SK-N-SH (cell line): ENCODE data around the gene SMARCA4. TPM values are rescaled to one million over a fixed set of nuclear protein-coding genes. Genes with fewer than 3 reads are reported as not detected.

Experiments
- CTCF ChIA-PET: fragments of 300-600, 350-600 bp; formaldehyde crosslinking; extraction: SDS; loops from one replicate; lab custom pipeline; 2021; lab: Yijun Ruan, JAX
- POLR2A ChIA-PET: fragments of 350-600 bp; sonication (Branson Sonifier 250); formaldehyde crosslinking; extraction: SDS; loops from one replicate; lab custom pipeline; 2020; ENCODE audit warnings: antibody characterized with exemption, inconsistent platforms; lab: Yijun Ruan, JAX
- DNase-seq: peaks from one replicate; pipeline ENCODE4 v3.0.0; 2012
- H2AFZ ChIP-seq: fragments of 200-600 bp; sonication (generic); 2 replicates; pipeline ENCODE4 v1.8.1; 2016; ENCODE audit warnings: antibody characterized with exemption, mild to moderate bottlenecking, low read depth
- H3F3A ChIP-seq: fragments of 200-600 bp; sonication (generic); replicated peaks from 2 replicates; pipeline ENCODE3; 2016; ENCODE audit warnings: antibody characterized with exemption, mild to moderate bottlenecking; ENCODE audit not compliant: insufficient read depth
- H3K27ac ChIP-seq, 2 experiments: fragments of 200-500 bp in 1 of 2; fragments of 200-600 bp in 1 of 2; sonication (Bioruptor generic) in 1 of 2; sonication (generic), shearing (Covaris generic) in 1 of 2; 2 replicates each; pipeline versions ENCODE4 v1.5.1 to v1.6.1; 2014 to 2016; ENCODE audit warnings: low read depth in 2 of 2, inconsistent platforms in 1 of 2, low read length in 1 of 2, mild to moderate bottlenecking in 1 of 2, mixed read lengths in 1 of 2
- H3K27me3 ChIP-seq: fragments of 200-600 bp; sonication (generic), shearing (Covaris generic); 2 replicates; pipeline ENCODE4 v1.6.1; 2016; ENCODE audit warnings: mixed run types; ENCODE audit not compliant: insufficient read depth
- H3K36me3 ChIP-seq, 2 experiments: fragments of 200-500 bp in 1 of 2; fragments of 200-600 bp in 1 of 2; sonication (Bioruptor generic) in 1 of 2; sonication (generic) in 1 of 2; replicated peaks in 1 of 2; 2 replicates each; pipeline versions ENCODE3 to v1.5.1; 2014 to 2016; ENCODE audit warnings: low read length in 1 of 2, mild to moderate bottlenecking in 1 of 2; ENCODE audit not compliant: insufficient read depth in 2 of 2, control insufficient read depth in 1 of 2
- H3K4me1 ChIP-seq, 2 experiments: fragments of 200-500 bp in 1 of 2; fragments of 200-600 bp in 1 of 2; sonication (Bioruptor generic) in 1 of 2; sonication (generic), shearing (Covaris generic) in 1 of 2; 2 replicates each; pipeline versions ENCODE4 v1.5.1 to v1.6.1; 2014 to 2016; ENCODE audit warnings: low read depth in 1 of 2, low read length in 1 of 2, mixed run types in 1 of 2; ENCODE audit not compliant: insufficient read depth in 2 of 2, control insufficient read depth in 1 of 2
- H3K4me2 ChIP-seq: fragments of 200-600 bp; sonication (generic), shearing (Covaris generic); 2 replicates; pipeline ENCODE4 v1.6.1; 2017; ENCODE audit warnings: mixed run types
- H3K4me3 ChIP-seq, 2 experiments: fragments of 200-500 bp in 1 of 2; fragments of 200-600 bp in 1 of 2; sonication (Bioruptor generic) in 1 of 2; sonication (generic), shearing (Covaris generic) in 1 of 2; 2 replicates each; pipeline versions ENCODE4 v1.5.1 to v1.8.1; 2014 to 2016; ENCODE audit warnings: low read depth in 2 of 2, inconsistent platforms in 1 of 2, low read length in 1 of 2, mild to moderate bottlenecking in 1 of 2, mixed read lengths in 1 of 2, moderate library complexity in 1 of 2
- H3K79me2 ChIP-seq: fragments of 200-600 bp; sonication (generic); 2 replicates; pipeline ENCODE4 v1.8.1; 2017; ENCODE audit warnings: mild to moderate bottlenecking; ENCODE audit not compliant: insufficient read depth
- H3K9ac ChIP-seq: fragments of 200-600 bp; sonication (generic); 2 replicates; pipeline ENCODE4 v1.6.1; 2017; ENCODE audit warnings: mixed run types
- H3K9me2 ChIP-seq: fragments of 200-600 bp; sonication (generic); 2 replicates; pipeline ENCODE4 v1.6.1; 2017; ENCODE audit warnings: mixed run types
- H3K9me3 ChIP-seq: fragments of 200-600 bp; sonication (generic); 2 replicates; pipeline ENCODE4 v1.6.1; 2017; ENCODE audit warnings: mixed run types, mild to moderate bottlenecking, moderate library complexity
- H4K20me1 ChIP-seq: fragments of 200-600 bp; sonication (generic); 2 replicates; pipeline ENCODE4 v1.6.1; 2017; ENCODE audit warnings: mild to moderate bottlenecking, mixed run types; ENCODE audit not compliant: insufficient read depth
- EP300 ChIP-seq, 2 experiments: IDR thresholded peaks; 2 replicates each; pipeline versions ENCODE4 v1.4.0 to v1.6.1; 2012; ENCODE audit warnings: borderline replicate concordance in 1 of 2, low read depth in 1 of 2, low read length in 1 of 2
- EZH2phosphoT487 ChIP-seq: fragments of 200-600 bp; sonication (generic); IDR thresholded peaks from 2 replicates; pipeline ENCODE4 v1.6.1; 2017; ENCODE audit warnings: low read depth, mixed run types, mild to moderate bottlenecking, antibody characterized with exemption, moderate library complexity, borderline replicate concordance
- IRF3 ChIP-seq: fragments of 150-350 bp; IDR thresholded peaks from 2 replicates; pipeline ENCODE4 v1.6.1; 2016; ENCODE audit warnings: mild to moderate bottlenecking, low read depth, low read length
- RFX5 ChIP-seq: IDR thresholded peaks from 2 replicates; pipeline ENCODE4 v1.6.1; 2012; ENCODE audit warnings: mild to moderate bottlenecking, improper control_type of control experiment, low read length
- RXRA ChIP-seq: IDR thresholded peaks from 2 replicates; pipeline ENCODE4 v1.4.0; 2012; ENCODE audit warnings: low read depth, mild to moderate bottlenecking, borderline replicate concordance
- USF1 ChIP-seq: IDR thresholded peaks from 2 replicates; pipeline ENCODE4 v1.4.0; 2012; ENCODE audit warnings: low read depth, borderline replicate concordance
- ZBTB33 ChIP-seq: IDR thresholded peaks from 2 replicates; pipeline ENCODE4 v1.4.0; 2012; ENCODE audit warnings: low read depth, borderline replicate concordance
- WGBS: methylation state at CpG from one replicate; pipeline ENCODE4 v1.1.6; 2017; ENCODE audit warnings: low lambda C conversion rate; 5-methylcytosine and 5-hydroxymethylcytosine counted together
- polyA plus RNA-seq, 3 experiments: library from polyadenylated mRNA; depleted of rRNA; stranded (reverse); fragments of >200 nt; gene quantifications; 2 replicates each; pipeline ENCODE4 v1.2.3, GENCODE V29; 2012

The SMARCA4 gene
- polyA plus RNA-seq, 1 of the 3 experiments (the other 2 are of a cell fraction), result 90.7 TPM

GRCh38 chr19:11031421-11032070, 70.7 kb downstream of the SMARCA4 start:
- H3K4me2 ChIP-seq, result no peak overlapping the region
- no peaks in the 10 kb centered on the region; the same call in 1 of the 2 replicates for H4K20me1 ChIP-seq
- peaks cover 5% of the 10 kb centered on the region for H3F3A ChIP-seq
- CTCF ChIA-PET, result interaction anchor here (2.6 to 2.9 kb wide), 2 partner anchors 94 to 95 kb away, joined by 11 to 16 read pairs; no protein-coding TSS in a partner anchor
- H3K4me1 ChIP-seq, result no peaks in the 10 kb centered on the region
- H3K79me2 ChIP-seq, result no peaks in the 10 kb centered on the region; the same call in 1 of the 2 replicates
- H3K27me3 ChIP-seq, result no peaks in the 10 kb centered on the region
- WGBS, result 96% methylated on average over 19 of the region's 21 CpGs
- H3K9ac ChIP-seq, result no peak overlapping the region
- H3K9me2 ChIP-seq, result no peaks in the 10 kb centered on the region
- H3K9me3 ChIP-seq, result no peaks in the 10 kb centered on the region
- DNase-seq, result no peak
- H2AFZ ChIP-seq, result no peak overlapping the region
- TF ChIP-seq EZH2phosphoT487, result no peak
- TF ChIP-seq ZBTB33, result no peak
- no peak for TF ChIP-seq IRF3
- POLR2A ChIA-PET, result no interaction called here
- no peak overlapping the region for H3K4me3 ChIP-seq
- peaks cover 22 to 85% of the 10 kb centered on the region in 2 experiments for H3K36me3 ChIP-seq
- H3K27ac ChIP-seq, result no peak overlapping the region; a peak in 1 of 4 replicates

- Histone ChIP-seq H2AFZ (no peak overlapping the region), H3K9ac (no peak overlapping the region), H3K36me3 (peaks cover 28 to 86% of the 10 kb centered on the region in 2 experiments), H3K27ac (no peak overlapping the region), H3K27me3 (no peaks in the 10 kb centered on the region), H3K4me2 (no peak overlapping the region), H3K9me2 (no peaks in the 10 kb centered on the region), H3F3A (peaks cover 5% of the 10 kb centered on the region), H3K4me1 (no peaks in the 10 kb centered on the region), H3K4me3 (no peak overlapping the region), H3K9me3 (no peaks in the 10 kb centered on the region), H3K79me2 (peaks cover 6% of the 10 kb centered on the region; the same call in 1 of the 2 replicates), H4K20me1 (no peaks in the 10 kb centered on the region; the same call in 1 of the 2 replicates)
- ChIA-PET POLR2A (no interaction called here), CTCF (interaction anchor here (1.2 to 3.7 kb wide), 4 partner anchors 23 to 97 kb away, joined by 3 to 20 read pairs (median 11); no protein-coding TSS in a partner anchor)
- WGBS, result 93% methylated on average over 20 of the region's 22 CpGs
- no peak for TF ChIP-seq RXRA
- no peak for DNase-seq
Observed at GRCh38 chr19:11033251-11033650, 72.4 kb downstream of the SMARCA4 start.

- Histone ChIP-seq H3K9me2 (no peaks in the 10 kb centered on the region), H3K9ac (no peak overlapping the region), H3K9me3 (no peaks in the 10 kb centered on the region), H3K4me1 (no peaks in the 10 kb centered on the region), H3K4me3 (no peak overlapping the region), H3K79me2 (peaks cover 6% of the 10 kb centered on the region; the same call in 1 of the 2 replicates), H3K27me3 (no peaks in the 10 kb centered on the region), H3K4me2 (no peak overlapping the region), H2AFZ (no peak overlapping the region), H3K27ac (no peak overlapping the region), H3K36me3 (peaks cover 32 to 82% of the 10 kb centered on the region in 2 experiments), H3F3A (peaks cover 5% of the 10 kb centered on the region), H4K20me1 (no peaks in the 10 kb centered on the region; the same call in 1 of the 2 replicates)
- ChIA-PET POLR2A (no interaction called here), CTCF (interaction anchor here (0.7 to 3.7 kb wide), 8 partner anchors 12 to 97 kb away, joined by 3 to 36 read pairs (median 16); no protein-coding TSS in a partner anchor)
- WGBS, result 96% methylated on average over 27 of the region's 35 CpGs
- TF ChIP-seq RFX5 (no peak), EP300 (IDR thresholded peaks at IDR 0.05; ENCODE audit: borderline replicate concordance in 1 of 2, low read depth in 1 of 2, low read length in 1 of 2) (no peak), USF1 (no peak)
- no peak for DNase-seq
Observed at GRCh38 chr19:11033763-11034162, 72.9 kb downstream of the SMARCA4 start.
